Esophagus muscularis mucosa (tissue), 3 donors: Measurements from ENCODE around the gene DMRTA1.

Experiments used
- POLR2AphosphoS5 ChIP-seq, 2 donors: sonication (generic); formaldehyde crosslinking; IDR thresholded peaks; one replicate each; pipeline ENCODE4 v1.6.1; 2017; ENCODE audit warnings: antibody characterized with exemption in 2 of 2
- TF ChIP-seq, protein P1 (sequence below), 3 experiments: fragments of 200-600 bp in 2 of 3; fragments of 450-650 bp in 1 of 3; sonication (generic) in 2 of 3; IDR thresholded peaks; one replicate each; pipeline ENCODE4 v1.5.1; 2017 to 2019; ENCODE audit warnings: antibody characterized with exemption in 3 of 3, mild to moderate bottlenecking in 2 of 3, moderate library complexity in 1 of 3

DNA sequence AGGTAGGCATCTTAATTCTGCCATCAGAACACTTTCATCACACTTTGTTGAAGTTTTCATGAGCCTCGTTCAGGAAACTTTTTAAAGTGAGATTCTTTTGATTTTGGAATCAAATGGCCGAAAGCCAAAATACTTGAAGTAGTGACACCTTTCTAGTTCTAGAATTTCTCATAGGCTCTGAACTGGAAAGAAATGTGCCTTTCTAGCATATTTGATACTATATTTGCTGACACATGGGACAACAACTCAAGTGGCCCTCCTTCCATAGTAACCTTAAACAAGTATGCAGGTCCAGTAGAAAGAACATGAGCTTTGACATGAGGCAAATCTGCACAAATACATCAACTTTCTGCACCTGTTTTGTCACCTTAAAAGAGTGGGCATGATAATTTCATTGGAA lies 22.0 kb upstream of the DMRTA1 start:
- no peak for TF ChIP-seq POLR2AphosphoS5 (IDR thresholded peaks at IDR 0.05)
- TF ChIP-seq, protein P1, sequence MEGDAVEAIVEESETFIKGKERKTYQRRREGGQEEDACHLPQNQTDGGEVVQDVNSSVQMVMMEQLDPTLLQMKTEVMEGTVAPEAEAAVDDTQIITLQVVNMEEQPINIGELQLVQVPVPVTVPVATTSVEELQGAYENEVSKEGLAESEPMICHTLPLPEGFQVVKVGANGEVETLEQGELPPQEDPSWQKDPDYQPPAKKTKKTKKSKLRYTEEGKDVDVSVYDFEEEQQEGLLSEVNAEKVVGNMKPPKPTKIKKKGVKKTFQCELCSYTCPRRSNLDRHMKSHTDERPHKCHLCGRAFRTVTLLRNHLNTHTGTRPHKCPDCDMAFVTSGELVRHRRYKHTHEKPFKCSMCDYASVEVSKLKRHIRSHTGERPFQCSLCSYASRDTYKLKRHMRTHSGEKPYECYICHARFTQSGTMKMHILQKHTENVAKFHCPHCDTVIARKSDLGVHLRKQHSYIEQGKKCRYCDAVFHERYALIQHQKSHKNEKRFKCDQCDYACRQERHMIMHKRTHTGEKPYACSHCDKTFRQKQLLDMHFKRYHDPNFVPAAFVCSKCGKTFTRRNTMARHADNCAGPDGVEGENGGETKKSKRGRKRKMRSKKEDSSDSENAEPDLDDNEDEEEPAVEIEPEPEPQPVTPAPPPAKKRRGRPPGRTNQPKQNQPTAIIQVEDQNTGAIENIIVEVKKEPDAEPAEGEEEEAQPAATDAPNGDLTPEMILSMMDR (IDR thresholded peaks at IDR 0.05), result no peak
